PC-3 (cell line): ENCODE data around the gene KIAA1549. TPM values are rescaled to one million over a fixed set of nuclear protein-coding genes. Genes with fewer than 3 reads are reported as not detected.

Experiments used
- ATAC-seq: fragments of 200-7000 bp; cut with Tn5 transposase; 2 replicates; pipeline ENCODE4 v1.9.1; 2020; ENCODE audit warnings: mild to moderate bottlenecking, moderate library complexity
- BruUV-seq: library from RNA; stranded (reverse); fragments of 400-500 nt; replicated peaks from 2 replicates; lab custom pipeline; 2021; lab: Mats Ljungman, UMichigan
- CTCF ChIA-PET: fragments of 300-600 bp; sonication (Branson Sonifier 250); formaldehyde crosslinking; loops from one replicate; lab custom pipeline; 2022; ENCODE audit warnings: antibody characterized with exemption; lab: Charles Lee
- POLR2A ChIA-PET: fragments of 300-600 bp; sonication (Branson Sonifier 250); formaldehyde crosslinking; loops from one replicate; lab custom pipeline; 2022; ENCODE audit warnings: antibody characterized with exemption; ENCODE audit not compliant: unreplicated experiment; lab: Charles Lee
- DNase-seq: peaks from one replicate; pipeline ENCODE4 v3.0.0-alpha.2; 2015
- H2AFZ ChIP-seq: fragments of 300-600 bp; sonication (generic); 2 replicates; pipeline ENCODE4 v1.6.0; 2016; ENCODE audit warnings: antibody characterized with exemption, low read length
- H3F3A ChIP-seq: fragments of 300-600 bp; sonication (generic); one replicate; pipeline ENCODE4 v1.6.0; 2017; ENCODE audit warnings: antibody characterized with exemption, low read length, control low read depth, mild to moderate bottlenecking; ENCODE audit not compliant: unreplicated experiment
- H3K27ac ChIP-seq: fragments of 300-600 bp; sonication (generic); 2 replicates; pipeline ENCODE4 v1.5.1; 2016; ENCODE audit warnings: mild to moderate bottlenecking, low read length
- H3K27me3 ChIP-seq: fragments of 300-600 bp; sonication (generic); 2 replicates; pipeline ENCODE4 v1.6.1; 2016; ENCODE audit warnings: low read length, mixed read lengths
- H3K36me3 ChIP-seq: fragments of 300-600 bp; sonication (generic); 2 replicates; pipeline ENCODE4 v1.6.1; 2016; ENCODE audit warnings: low read depth, mixed run types, low read length, mixed read lengths
- H3K4me1 ChIP-seq: fragments of 300-600 bp; sonication (generic); 2 replicates; pipeline ENCODE4 v1.5.1; 2016; ENCODE audit warnings: low read length; ENCODE audit not compliant: insufficient read depth
- H3K4me2 ChIP-seq: fragments of 300-600 bp; sonication (generic); 2 replicates; pipeline ENCODE4 v1.6.0; 2016; ENCODE audit warnings: low read length
- H3K4me3 ChIP-seq: fragments of 300-600 bp; sonication (generic); 2 replicates; pipeline ENCODE4 v1.5.1; 2016; ENCODE audit warnings: mild to moderate bottlenecking, low read length, mixed read lengths
- H3K79me2 ChIP-seq: fragments of 300-600 bp; sonication (generic); 2 replicates; pipeline ENCODE4 v1.6.1; 2017; ENCODE audit warnings: low read length, mixed read lengths
- H3K9ac ChIP-seq: fragments of 300-600 bp; sonication (generic); 2 replicates; pipeline ENCODE4 v1.6.0; 2016; ENCODE audit warnings: mild to moderate bottlenecking, low read length
- H3K9me2 ChIP-seq: fragments of 300-600 bp; sonication (generic); replicated peaks from 2 replicates; pipeline ENCODE4 v1.6.1; 2016; ENCODE audit warnings: mixed run types, low read length, mixed read lengths
- H3K9me3 ChIP-seq: fragments of 300-600 bp; sonication (generic); 2 replicates; pipeline ENCODE4 v1.6.1; 2016; ENCODE audit warnings: low read length, mixed read lengths
- H4K20me1 ChIP-seq: fragments of 300-600 bp; sonication (generic); 2 replicates; pipeline ENCODE4 v1.6.1; 2016; ENCODE audit warnings: low read length, mixed read lengths
- CTCF ChIP-seq: fragments of 300-600 bp; sonication (generic); conservative IDR thresholded peaks from 2 replicates; pipeline ENCODE4 v1.5.1; 2017; ENCODE audit warnings: antibody characterized with exemption, low read depth, mild to moderate bottlenecking, low read length
- EZH2 ChIP-seq: fragments of 300-600 bp; sonication (generic); IDR thresholded peaks from one replicate; pipeline ENCODE4 v1.6.1; 2017; ENCODE audit warnings: antibody characterized with exemption, mild to moderate bottlenecking, low read length; ENCODE audit not compliant: unreplicated experiment
- EZH2phosphoT487 ChIP-seq: fragments of 300-600 bp; sonication (generic); IDR thresholded peaks from 2 replicates; pipeline ENCODE4 v1.6.1; 2018; ENCODE audit warnings: mild to moderate bottlenecking, antibody characterized with exemption, low read length, borderline replicate concordance
- intact Hi-C: fragments of 100-400 bp; cut with micrococcal nuclease; formaldehyde crosslinking; loops from 2 replicates; pipeline ENCODE4 v1.9.0; 2023
- total RNA-seq: library from RNA; depleted of rRNA; stranded (reverse); fragments of >200 nt; gene quantifications from 2 replicates; pipeline ENCODE4 v1.2.3, GENCODE V29; 2014

The KIAA1549 gene
- total RNA-seq, 1 experiment from 2014 or later = 8.2 TPM

- peak; percentile 35 for ATAC-seq
- peak overlapping the region; percentile 99 for H3K27ac ChIP-seq
- H4K20me1 ChIP-seq = no peaks in the 10 kb centered on the region
- peak overlapping the region; percentile 42; the same call in 1 of the 2 replicates for H3K4me3 ChIP-seq
- intact Hi-C loops = loop anchor here (1.0 to 5.0 kb wide), 4 partner anchors 8 to 147 kb away; partner anchors contain the start of gene ZC3HAV1L
- H3K9me3 ChIP-seq = no peaks in the 10 kb centered on the region
- peak overlapping the region; percentile 87 for H3K9ac ChIP-seq
- BruUV-seq = TSS peak; percentile 80
- no peak overlapping the region for H2AFZ ChIP-seq
- H3K4me1 ChIP-seq = peaks cover 62% of the 10 kb centered on the region
- peaks cover 12% of the 10 kb centered on the region for H3F3A ChIP-seq
- H3K36me3 ChIP-seq = peaks cover 12% of the 10 kb centered on the region
- POLR2A ChIA-PET = no interaction called here
- DNase-seq = peak; percentile 86
- H3K9me2 ChIP-seq = no peaks in the 10 kb centered on the region
- peaks cover 11% of the 10 kb centered on the region for H3K79me2 ChIP-seq
- no peaks in the 10 kb centered on the region for H3K27me3 ChIP-seq
- peak overlapping the region; percentile 74 for H3K4me2 ChIP-seq
- TF ChIP-seq EZH2 = no peak
- TF ChIP-seq EZH2phosphoT487 = no peak
- no peak for TF ChIP-seq CTCF
- CTCF ChIA-PET = interaction anchor here (1.5 kb wide), 1 partner anchor 29 kb away, joined by 6 read pairs; no protein-coding TSS in a partner anchor
Observed at GRCh38 chr7:138889582-138890498, 91.3 kb downstream of the KIAA1549 start.

- intact Hi-C loops = loop anchor here (2.0 kb wide), 1 partner anchor 187 kb away; no protein-coding TSS in a partner anchor
- Histone ChIP-seq H3F3A (peaks cover 12% of the 10 kb centered on the region), H3K27me3 (no peaks in the 10 kb centered on the region), H3K4me1 (peaks cover 48% of the 10 kb centered on the region), H2AFZ (no peak overlapping the region), H4K20me1 (no peaks in the 10 kb centered on the region), H3K9me2 (no peaks in the 10 kb centered on the region), H3K79me2 (peaks cover 11% of the 10 kb centered on the region), H3K4me2 (no peak overlapping the region), H3K4me3 (no peak overlapping the region), H3K36me3 (no peaks in the 10 kb centered on the region; the same call in 1 of the 2 replicates), H3K9ac (no peak overlapping the region), H3K27ac (peak overlapping the region; percentile 26), H3K9me3 (no peaks in the 10 kb centered on the region)
- POLR2A ChIA-PET = no interaction called here
- CTCF ChIA-PET = no interaction called here
- ATAC-seq (no peak), DNase-seq (no peak)
- no TSS peak for BruUV-seq
- no peak for TF ChIP-seq EZH2phosphoT487
- no peak for TF ChIP-seq CTCF
- TF ChIP-seq EZH2 = no peak
Observed at GRCh38 chr7:138887872-138888656, 93.1 kb downstream of the KIAA1549 start.
